Heart left ventricle (tissue), 16 donors: ENCODE results near the gene PFKFB3. TPM values are rescaled to one million over a fixed set of nuclear protein-coding genes. Genes with fewer than 3 reads are reported as not detected.
"Not testable (repeated sequence)": the region's sequence is repeated elsewhere in the genome, so short reads cannot be mapped to it uniquely, and the experiment has no call there.

Source experiments
- ATAC-seq, 4 donors: fragments of 200-7000 bp; cut with Tn5 transposase; one replicate each; pipeline ENCODE4 v1.9.1; 2020 to 2022; ENCODE audit warnings: moderate library complexity in 4 of 4, mild to moderate bottlenecking in 3 of 4, moderate number of reproducible peaks in 1 of 4
- DNase-seq, 5 donors: peaks; one replicate each; pipeline ENCODE4 v3.0.0-alpha.2; 2020
- H3K27ac ChIP-seq, 12 donors: fragments of 200-600 bp; sonication (generic) in 4 of 12; one replicate each; pipeline versions ENCODE4 v1.5.0 to v1.8.0; 2016 to 2022; ENCODE audit warnings: mild to moderate bottlenecking in 2 of 12
- H3K27me3 ChIP-seq, 9 donors: fragments of 200-600 bp; sonication (generic) in 2 of 9; one replicate each; pipeline versions ENCODE4 v1.5.1 to v1.8.0; 2016 to 2022; ENCODE audit warnings: mild to moderate bottlenecking in 3 of 9
- H3K36me3 ChIP-seq, 9 donors: fragments of 200-600 bp; sonication (generic) in 2 of 9; one replicate each; pipeline versions ENCODE4 v1.5.0 to v1.8.0; 2018 to 2022; ENCODE audit warnings: mild to moderate bottlenecking in 2 of 9
- H3K4me1 ChIP-seq, 12 donors: fragments of 200-600 bp; sonication (generic) in 4 of 12; one replicate each; pipeline versions ENCODE4 v1.5.0 to v1.8.0; 2016 to 2022; ENCODE audit warnings: mild to moderate bottlenecking in 3 of 12
- H3K4me3 ChIP-seq, 12 donors: fragments of 200-600 bp; sonication (generic) in 4 of 12; one replicate each; pipeline versions ENCODE4 v1.5.0 to v1.8.0; 2017 to 2022; ENCODE audit warnings: mild to moderate bottlenecking in 9 of 12, moderate library complexity in 4 of 12
- H3K9me3 ChIP-seq, 12 donors: fragments of 200-600 bp; sonication (generic) in 4 of 12; one replicate each; pipeline versions ENCODE4 v1.5.0 to v1.8.0; 2016 to 2022; ENCODE audit warnings: mild to moderate bottlenecking in 1 of 12
- CTCF ChIP-seq, 12 donors: fragments of 200-600 bp; sonication (generic) in 4 of 12; IDR thresholded peaks; one replicate each; pipeline versions ENCODE4 v1.5.0 to v1.8.0; 2018 to 2022; ENCODE audit warnings: antibody characterized with exemption in 12 of 12, mild to moderate bottlenecking in 5 of 12
- POLR2A ChIP-seq, 2 donors: fragments of 450-650 bp; IDR thresholded peaks; one replicate each; pipeline ENCODE4 v1.6.1; 2017; ENCODE audit warnings: antibody characterized with exemption in 2 of 2, mild to moderate bottlenecking in 2 of 2, moderate library complexity in 2 of 2
- WGBS, 4 donors: extraction: QIAGEN DNeasy Blood & Tissue Kit in 2 of 4; methylation state at CpG; one replicate each; pipeline versions ENCODE4 v1.1.5 to v1.1.7; 2013 to 2018; 5-methylcytosine and 5-hydroxymethylcytosine counted together
- intact Hi-C, 10 donors: fragments of 100-400 bp; cut with DNase I; formaldehyde crosslinking; loops; one replicate each; pipeline versions ENCODE4 v1.11.1 to v1.14.2; 2022
- polyA plus RNA-seq, 2 donors: library from polyadenylated mRNA; stranded (reverse); fragments of 200-250 nt; gene quantifications; one replicate each; pipeline ENCODE4 v1.2.3, GENCODE V29; 2013
- total RNA-seq, 9 donors: library from RNA; depleted of rRNA in 2 of 9; stranded (reverse); fragments of >200 nt in 2 of 9; fragmentation: NEBNext Ultra II Directional in 3 of 9; extraction: Animal tissue kit (Norgen Biotek cat#: 25700) in 3 of 9; gene quantifications; one replicate each; pipeline versions ENCODE4 v1.1.0 to v1.2.4, GENCODE V29; 2016 to 2023
- donor health status: ischemic (EF 13 %, LVEDD 7.1; RV severe dilation, severe dysfunction).
- donor health status: healthy with polysubstance abuse.
- donor health status: DM: no; HTN: yes; CAD: no.
- donor health status: DM: no; HTN: no; CAD: no.
- donor health status: ischemic (EF 25% LVEDD 6.9; RV normal size, moderate dysfunction).
- donor health status: ischemic (EF 25% LVEDD 5.7; RV mildly dilated, moderate dysfunction).
- donor health status: healthy.
- donor health status: DM: yes; HTN: yes; CAD: no.
- donor health status: ischemic (EF 35%, LVEDD 5.7; RV mildly dilated, moderate dysfunction).
- donor health status: nonischemic (EF 11% LVEDD 7.7; RV severe dilation, severe dysfunction).
- donor health status: DM: yes; HTN: yes; CAD: no.
- donor health status: PGD.
- donor health status: ischemic (EF 29% LVEDD 5.4; RV normal size, mild dysfunction).
- donor health status: nonischemic (EF 23%, LVEDD 6.1; RV moderate dilation, normal function).

Gene PFKFB3
- total and polyA plus RNA-seq, 11 donors: 6.2 to 53.1 (median 13.4) TPM

GRCh38 chr10:6234371-6234770 is 31.6 kb downstream of the PFKFB3 start:
- DNase-seq: no peak
- ATAC-seq: no peak
- H3K27ac ChIP-seq: no peak overlapping the region
- peaks cover 0 to 4% (median 0%) of the 10 kb centered on the region in 12 donors for H3K9me3 ChIP-seq
- no peaks in the 10 kb centered on the region for H3K27me3 ChIP-seq
- 90 to 96% (median 91%) methylated on average over 13 of the region's 13 CpGs for WGBS, 4 donors
- no peak for TF ChIP-seq POLR2A (IDR thresholded peaks at IDR 0.05)
- no peak for TF ChIP-seq CTCF (IDR thresholded peaks at IDR 0.05)
- H3K4me3 ChIP-seq: no peak overlapping the region
- intact Hi-C loops: no loop called here
- H3K4me1 ChIP-seq: peaks cover 0 to 7% (median 0%) of the 10 kb centered on the region in 12 donors
- peaks cover 0 to 72% (median 43%) of the 10 kb centered on the region in 9 donors for H3K36me3 ChIP-seq

GRCh38 chr10:6236349-6237198 is 33.8 kb downstream of the PFKFB3 start:
- no peaks in the 10 kb centered on the region for H3K27me3 ChIP-seq
- H3K9me3 ChIP-seq: peaks cover 0 to 4% (median 0%) of the 10 kb centered on the region in 12 donors
- TF ChIP-seq CTCF (IDR thresholded peaks at IDR 0.05): no peak
- TF ChIP-seq POLR2A (IDR thresholded peaks at IDR 0.05): no peak
- ATAC-seq (no peak), DNase-seq (no peak)
- H3K4me1 ChIP-seq: peaks cover 0 to 10% (median 0%) of the 10 kb centered on the region in 12 donors
- intact Hi-C loops: no loop called here
- no peak overlapping the region for H3K27ac ChIP-seq
- H3K4me3 ChIP-seq: no peak overlapping the region
- peaks cover 0 to 50% (median 28%) of the 10 kb centered on the region in 9 donors for H3K36me3 ChIP-seq
- WGBS, 4 donors: 89 to 94% (median 92%) methylated on average over 37 to 38 of the region's 38 CpGs

GRCh38 chr10:6237199-6237530 is 34.4 kb downstream of the PFKFB3 start:
- 93 to 95% (median 93%) methylated on average over 9 of the region's 9 CpGs for WGBS, 4 donors
- Histone ChIP-seq H3K27me3 (no peaks in the 10 kb centered on the region), H3K9me3 (peaks cover 0 to 4% (median 0%) of the 10 kb centered on the region in 12 donors), H3K4me3 (no peak overlapping the region), H3K27ac (no peak overlapping the region), H3K36me3 (peaks cover 0 to 44% (median 25%) of the 10 kb centered on the region in 9 donors), H3K4me1 (peaks cover 0 to 10% (median 0%) of the 10 kb centered on the region in 12 donors)
- TF ChIP-seq POLR2A (IDR thresholded peaks at IDR 0.05): no peak
- no peak for TF ChIP-seq CTCF (IDR thresholded peaks at IDR 0.05)
- DNase-seq: no peak
- intact Hi-C loops: no loop called here
- ATAC-seq: no peak

- H3K36me3 ChIP-seq: peaks cover 0 to 29% (median 14%) of the 10 kb centered on the region in 9 donors
- WGBS, 4 donors: 83 to 89% (median 87%) methylated on average over 6 of the region's 6 CpGs
- H3K9me3 ChIP-seq, ATAC-seq, H3K27me3 ChIP-seq, DNase-seq, H3K4me3 ChIP-seq, H3K4me1 ChIP-seq, intact Hi-C loops: not testable (repeated sequence)
- peak overlapping the region in 1 of 12 donors; percentile 51 for H3K27ac ChIP-seq
Observed at GRCh38 chr10:6238587-6239212, 36.0 kb downstream of the PFKFB3 start.
